NT2/D1 (cell line): ENCODE data around the gene ZNF385C.

Source experiments
- DNase-seq: peaks from one replicate; pipeline ENCODE4 v3.0.0-alpha.2; 2011; ENCODE audit warnings: low read depth, low spot score
- H3K27me3 ChIP-seq: 2 replicates; pipeline ENCODE4 v1.6.0; 2011; ENCODE audit warnings: mild to moderate bottlenecking; ENCODE audit not compliant: insufficient read length, insufficient read depth
- H3K36me3 ChIP-seq: 2 replicates; pipeline ENCODE4 v1.6.1; 2011; ENCODE audit warnings: mild to moderate bottlenecking, low read length, mixed read lengths; ENCODE audit not compliant: insufficient read depth, insufficient read length
- H3K4me1 ChIP-seq: 2 replicates; pipeline ENCODE4 v1.5.1; 2011; ENCODE audit not compliant: insufficient read depth, insufficient read length
- H3K4me3 ChIP-seq: 2 replicates; pipeline ENCODE4 v1.5.1; 2011; ENCODE audit warnings: low read depth; ENCODE audit not compliant: insufficient read length
- H3K9ac ChIP-seq: 2 replicates; pipeline ENCODE4 v1.6.0; 2011; ENCODE audit warnings: low read depth; ENCODE audit not compliant: insufficient read length
- H3K9me3 ChIP-seq: 2 replicates; pipeline ENCODE4 v1.5.1; 2011; ENCODE audit warnings: mild to moderate bottlenecking, low read length; ENCODE audit not compliant: insufficient read depth
- SUZ12 ChIP-seq: IDR thresholded peaks from 2 replicates; pipeline ENCODE4 v1.6.1; 2011; ENCODE audit not compliant: insufficient read length, insufficient read depth; ENCODE audit errors: extremely low read depth
- YY1 ChIP-seq: IDR thresholded peaks from 2 replicates; pipeline ENCODE4 v1.6.1; 2011; ENCODE audit not compliant: insufficient read length, insufficient read depth
- ZNF274 ChIP-seq: IDR thresholded peaks from 2 replicates; pipeline ENCODE4 v1.6.1; 2011; ENCODE audit warnings: mild to moderate bottlenecking, low read depth, low read length

ZNF385C gene

GRCh38 chr17:42051645-42052044 is 46.6 kb downstream of the ZNF385C start:
- no peaks in the 10 kb centered on the region for H3K27me3 ChIP-seq
- no peaks in the 10 kb centered on the region for H3K9me3 ChIP-seq
- peaks cover 17% of the 10 kb centered on the region for H3K4me1 ChIP-seq
- no peak overlapping the region for H3K9ac ChIP-seq
- TF ChIP-seq SUZ12 (no peak), YY1 (no peak), ZNF274 (no peak)
- H3K4me3 ChIP-seq = no peak overlapping the region
- no peak for DNase-seq
- no peaks in the 10 kb centered on the region for H3K36me3 ChIP-seq

- Histone ChIP-seq H3K27me3 (no peaks in the 10 kb centered on the region), H3K36me3 (no peaks in the 10 kb centered on the region), H3K4me1 (peaks cover 15% of the 10 kb centered on the region), H3K9me3 (no peaks in the 10 kb centered on the region), H3K9ac (peak overlapping the region; percentile 53), H3K4me3 (peak overlapping the region; percentile 55)
- no peak for TF ChIP-seq YY1
- no peak for TF ChIP-seq SUZ12
- no peak for TF ChIP-seq ZNF274
- no peak for DNase-seq
Observed at GRCh38 chr17:42051013-42051400, 47.3 kb downstream of the ZNF385C start.

- no peaks in the 10 kb centered on the region for H3K27me3 ChIP-seq
- peak within 1 kb of the TSS; percentile 57 for H3K9ac ChIP-seq
- peak within 1 kb of the TSS; percentile 55 for H3K4me3 ChIP-seq
- TF ChIP-seq SUZ12 (no peak), ZNF274 (no peak), YY1 (peak; percentile 45)
- no peak for DNase-seq
- no peaks in the 10 kb centered on the region for H3K36me3 ChIP-seq
- H3K9me3 ChIP-seq = no peaks in the 10 kb centered on the region
- peaks cover 10% of the 10 kb centered on the region for H3K4me1 ChIP-seq
Observed at GRCh38 chr17:42050393-42051012, 47.8 kb downstream of the ZNF385C start, which contains the start of gene C17orf113. Gene C17orf113, minus strand, starts transcription at chr17:42050601. Its CDS starts 7,225 bp downstream, at chr17:42043376.

- H3K36me3 ChIP-seq = no peaks in the 10 kb centered on the region
- DNase-seq = no peak
- TF ChIP-seq YY1 (no peak), SUZ12 (no peak), ZNF274 (no peak)
- peak overlapping the region; percentile 57 for H3K9ac ChIP-seq
- H3K9me3 ChIP-seq = no peaks in the 10 kb centered on the region
- H3K27me3 ChIP-seq = no peaks in the 10 kb centered on the region
- H3K4me1 ChIP-seq = peaks cover 6% of the 10 kb centered on the region
- peak overlapping the region; percentile 55 for H3K4me3 ChIP-seq
Observed at GRCh38 chr17:42049834-42050392, 48.4 kb downstream of the ZNF385C start.

- Histone ChIP-seq H3K36me3 (no peaks in the 10 kb centered on the region), H3K9ac (no peak overlapping the region), H3K4me3 (no peak overlapping the region), H3K9me3 (no peaks in the 10 kb centered on the region), H3K4me1 (peaks cover 10% of the 10 kb centered on the region), H3K27me3 (no peaks in the 10 kb centered on the region)
- DNase-seq = no peak
- no peak for TF ChIP-seq YY1
- TF ChIP-seq SUZ12 = no peak
- TF ChIP-seq ZNF274 = no peak
Observed at GRCh38 chr17:42047343-42047742, 50.9 kb downstream of the ZNF385C start.

- DNase-seq = no peak
- H3K36me3 ChIP-seq = no peaks in the 10 kb centered on the region
- no peaks in the 10 kb centered on the region for H3K9me3 ChIP-seq
- H3K4me3 ChIP-seq = no peak overlapping the region
- no peak for TF ChIP-seq SUZ12
- TF ChIP-seq YY1 = no peak
- TF ChIP-seq ZNF274 = no peak
- no peak overlapping the region for H3K9ac ChIP-seq
- H3K27me3 ChIP-seq = no peaks in the 10 kb centered on the region
- peaks cover 12% of the 10 kb centered on the region for H3K4me1 ChIP-seq
Observed at GRCh38 chr17:42045719-42046118, 52.6 kb downstream of the ZNF385C start.

GRCh38 chr17:42042598-42043319 is 55.5 kb downstream of the ZNF385C start:
- TF ChIP-seq YY1 = no peak
- TF ChIP-seq ZNF274 = no peak
- no peak for TF ChIP-seq SUZ12
- Histone ChIP-seq H3K4me1 (peaks cover 15% of the 10 kb centered on the region), H3K36me3 (no peaks in the 10 kb centered on the region), H3K9me3 (no peaks in the 10 kb centered on the region), H3K27me3 (no peaks in the 10 kb centered on the region), H3K9ac (peak overlapping the region; percentile 22), H3K4me3 (no peak overlapping the region)
- DNase-seq = no peak
